ENCODE results near the gene COL6A2. TPM values are rescaled to one million over a fixed set of nuclear protein-coding genes. Genes with fewer than 3 reads are reported as not detected.

The COL6A2 gene
- total RNA-seq, 1 donor from 2014 or later: 1,821 TPM

- DNase-seq (ENCODE audit: extremely low spot score, unreplicated experiment): no peak
- no peaks in the 10 kb centered on the region for H3K27me3 Mint-ChIP-seq (ENCODE audit: unreplicated experiment)
Measured at GRCh38 chr21:46051379-46051770, 46.5 kb upstream of the COL6A2 start.

GRCh38 chr21:46051821-46052675, 45.9 kb upstream of the COL6A2 start:
- Mint-ChIP-seq H3K9me3 (ENCODE audit: unreplicated experiment) (no peaks in the 10 kb centered on the region), H3K36me3 (ENCODE audit: unreplicated experiment) (no peaks in the 10 kb centered on the region), H3K4me1 (ENCODE audit: unreplicated experiment) (peaks cover 29% of the 10 kb centered on the region), H3K27me3 (ENCODE audit: unreplicated experiment) (no peaks in the 10 kb centered on the region), H3K27ac (ENCODE audit: unreplicated experiment) (no peak overlapping the region), H3K4me3 (ENCODE audit: unreplicated experiment) (peak overlapping the region; percentile 18)
- no peak for TF ChIP-seq CTCF (IDR thresholded peaks at IDR 0.05)
- DNase-seq (ENCODE audit: extremely low spot score, unreplicated experiment): peak; percentile 79

More at GRCh38 chr21:46051379-46051770, 46.5 kb upstream of the COL6A2 start:
- Mint-ChIP-seq H3K4me3 (ENCODE audit: unreplicated experiment) (no peak overlapping the region), H3K9me3 (ENCODE audit: unreplicated experiment) (no peaks in the 10 kb centered on the region), H3K36me3 (ENCODE audit: unreplicated experiment) (no peaks in the 10 kb centered on the region), H3K4me1 (ENCODE audit: unreplicated experiment) (peaks cover 26% of the 10 kb centered on the region), H3K27ac (ENCODE audit: unreplicated experiment) (peak overlapping the region; percentile 18)
- TF ChIP-seq CTCF (IDR thresholded peaks at IDR 0.05): no peak

- Mint-ChIP-seq H3K9me3 (ENCODE audit: unreplicated experiment) (no peaks in the 10 kb centered on the region), H3K27ac (ENCODE audit: unreplicated experiment) (no peak overlapping the region), H3K36me3 (ENCODE audit: unreplicated experiment) (no peaks in the 10 kb centered on the region), H3K4me1 (ENCODE audit: unreplicated experiment) (peaks cover 36% of the 10 kb centered on the region), H3K27me3 (ENCODE audit: unreplicated experiment) (no peaks in the 10 kb centered on the region), H3K4me3 (ENCODE audit: unreplicated experiment) (no peak overlapping the region)
- DNase-seq (ENCODE audit: extremely low spot score, unreplicated experiment): peak; percentile 72
- TF ChIP-seq CTCF (IDR thresholded peaks at IDR 0.05): no peak
Measured at GRCh38 chr21:46052703-46053651, 44.9 kb upstream of the COL6A2 start.

- H3K4me3 Mint-ChIP-seq (ENCODE audit: unreplicated experiment): no peak overlapping the region
- peaks cover 40% of the 10 kb centered on the region for H3K4me1 Mint-ChIP-seq (ENCODE audit: unreplicated experiment)
- H3K27ac Mint-ChIP-seq (ENCODE audit: unreplicated experiment): peak overlapping the region; percentile 65
- H3K36me3 Mint-ChIP-seq (ENCODE audit: unreplicated experiment): no peaks in the 10 kb centered on the region
- no peak for TF ChIP-seq CTCF (IDR thresholded peaks at IDR 0.05)
- H3K9me3 Mint-ChIP-seq (ENCODE audit: unreplicated experiment): no peaks in the 10 kb centered on the region
- no peaks in the 10 kb centered on the region for H3K27me3 Mint-ChIP-seq (ENCODE audit: unreplicated experiment)
- DNase-seq (ENCODE audit: extremely low spot score, unreplicated experiment): no peak
Measured at GRCh38 chr21:46054031-46054430, 43.9 kb upstream of the COL6A2 start.
